ENCODE measurements around the gene ZNF302.

ZNF302 gene

GRCh38 chr19:34733266-34733745, 55.8 kb downstream of the ZNF302 start:
- DNase-seq: no peak

- peak; percentile 99 for DNase-seq
Observed at GRCh38 chr19:34733746-34734536, 56.5 kb downstream of the ZNF302 start, which contains the start of gene ZNF181. Gene ZNF181, plus strand, starts transcription at chr19:34734243. Its CDS starts 795 bp downstream, at chr19:34735038.

DNA sequence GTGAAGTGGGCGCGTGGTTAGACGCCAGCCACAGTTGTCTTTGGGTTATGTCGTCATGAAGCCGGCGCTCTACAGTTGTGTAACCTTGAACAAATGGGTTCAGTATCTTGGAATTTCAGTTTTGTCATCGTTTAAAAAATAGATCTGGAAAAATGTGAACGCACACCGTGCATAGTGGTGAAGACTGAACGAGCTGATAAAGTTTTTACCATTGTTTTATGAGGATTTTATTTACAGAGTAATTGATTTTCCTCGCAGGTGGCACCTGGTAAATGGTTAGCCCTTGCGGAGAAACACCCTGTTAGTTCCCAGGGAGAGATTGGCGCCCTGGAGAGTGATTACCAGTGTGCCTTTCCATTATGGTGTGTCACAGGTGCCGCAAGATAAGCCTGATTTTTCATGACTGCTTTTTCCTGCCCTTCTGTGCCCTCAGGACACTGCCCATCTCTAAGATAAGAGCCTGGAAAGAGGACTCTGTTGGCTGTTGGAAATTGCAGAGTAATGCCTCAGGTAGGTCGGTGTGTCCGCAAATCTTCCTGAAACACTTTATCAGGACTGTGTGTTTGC, 57.1 kb downstream of the ZNF302 start:
- no peak for DNase-seq
